Mesendoderm (in vitro differentiated cells): ENCODE data around the gene HES5.
"Not testable (repeated sequence)": the region's sequence is repeated elsewhere in the genome, so short reads cannot be mapped to it uniquely, and the experiment has no call there.

ENCODE experiments used
- DNase-seq: peaks from one replicate; pipeline ENCODE4 v3.0.0; 2013
- H2AK5ac ChIP-seq: 2 replicates; pipeline ENCODE4 v1.6.1; 2013; ENCODE audit warnings: low read length, inconsistent platforms
- H2BK120ac ChIP-seq: 2 replicates; pipeline ENCODE4 v1.6.1; 2013; ENCODE audit warnings: low read depth, mild to moderate bottlenecking, low read length, moderate library complexity, mixed read lengths
- H2BK15ac ChIP-seq: replicated peaks from 2 replicates; pipeline ENCODE4 v1.6.1; 2013; ENCODE audit warnings: low read depth, mild to moderate bottlenecking, moderate library complexity
- H2BK5ac ChIP-seq: 2 replicates; pipeline ENCODE4 v1.6.1; 2013; ENCODE audit warnings: low read length, inconsistent platforms
- H3K18ac ChIP-seq: 2 replicates; pipeline ENCODE4 v1.6.1; 2013; ENCODE audit warnings: mild to moderate bottlenecking, low read length, mixed read lengths
- H3K23ac ChIP-seq: one replicate; pipeline ENCODE4 v1.6.1; 2013; ENCODE audit warnings: low read length
- H3K27ac ChIP-seq: 2 replicates; pipeline ENCODE4 v1.5.1; 2013; ENCODE audit warnings: low read depth, mild to moderate bottlenecking, inconsistent platforms, low read length, moderate library complexity
- H3K27me3 ChIP-seq: 2 replicates; pipeline ENCODE4 v1.6.1; 2013; ENCODE audit warnings: low read length, control low read depth, mild to moderate bottlenecking, inconsistent platforms; ENCODE audit not compliant: insufficient read depth, poor library complexity
- H3K36me3 ChIP-seq: 2 replicates; pipeline ENCODE4 v1.6.1; 2013; ENCODE audit warnings: low read length, inconsistent platforms; ENCODE audit not compliant: control insufficient read depth, insufficient read depth
- H3K4ac ChIP-seq: one replicate; pipeline ENCODE4 v1.6.1; 2013; ENCODE audit warnings: low read depth, mild to moderate bottlenecking, low read length, moderate library complexity
- H3K4me1 ChIP-seq: 2 replicates; pipeline ENCODE4 v1.6.1; 2013; ENCODE audit warnings: low read depth, low read length, inconsistent platforms; ENCODE audit not compliant: control insufficient read depth
- H3K4me2 ChIP-seq: 2 replicates; pipeline ENCODE4 v1.6.1; 2013; ENCODE audit warnings: low read length
- H3K4me3 ChIP-seq: 2 replicates; pipeline ENCODE4 v1.5.1; 2013; ENCODE audit warnings: mild to moderate bottlenecking, low read length
- H3K56ac ChIP-seq: one replicate; pipeline ENCODE4 v1.6.1; 2013; ENCODE audit warnings: low read length
- H3K79me1 ChIP-seq: 2 replicates; pipeline ENCODE4 v1.6.1; 2013; ENCODE audit warnings: low read length, inconsistent platforms
- H3K79me2 ChIP-seq: 2 replicates; pipeline ENCODE4 v1.6.1; 2013; ENCODE audit warnings: mild to moderate bottlenecking, low read length; ENCODE audit not compliant: control insufficient read depth, insufficient read depth
- H3K9ac ChIP-seq: 2 replicates; pipeline ENCODE4 v1.6.1; 2013; ENCODE audit warnings: low read length, inconsistent platforms
- H4K5ac ChIP-seq: one replicate; pipeline ENCODE4 v1.6.1; 2013; ENCODE audit warnings: low read length
- H4K8ac ChIP-seq: one replicate; pipeline ENCODE4 v1.6.1; 2013; ENCODE audit warnings: low read depth, mild to moderate bottlenecking, control low read depth, low read length, moderate library complexity
- WGBS: extraction: QIAGEN DNeasy Blood & Tissue Kit; methylation state at CpG from one replicate; pipeline ENCODE4 v1.1.7; 2013; ENCODE audit warnings: low lambda C conversion rate, missing lambda C conversion rate; ENCODE audit not compliant: insufficient coverage; ENCODE audit errors: extremely low coverage; 5-methylcytosine and 5-hydroxymethylcytosine counted together

The HES5 gene

DNA sequence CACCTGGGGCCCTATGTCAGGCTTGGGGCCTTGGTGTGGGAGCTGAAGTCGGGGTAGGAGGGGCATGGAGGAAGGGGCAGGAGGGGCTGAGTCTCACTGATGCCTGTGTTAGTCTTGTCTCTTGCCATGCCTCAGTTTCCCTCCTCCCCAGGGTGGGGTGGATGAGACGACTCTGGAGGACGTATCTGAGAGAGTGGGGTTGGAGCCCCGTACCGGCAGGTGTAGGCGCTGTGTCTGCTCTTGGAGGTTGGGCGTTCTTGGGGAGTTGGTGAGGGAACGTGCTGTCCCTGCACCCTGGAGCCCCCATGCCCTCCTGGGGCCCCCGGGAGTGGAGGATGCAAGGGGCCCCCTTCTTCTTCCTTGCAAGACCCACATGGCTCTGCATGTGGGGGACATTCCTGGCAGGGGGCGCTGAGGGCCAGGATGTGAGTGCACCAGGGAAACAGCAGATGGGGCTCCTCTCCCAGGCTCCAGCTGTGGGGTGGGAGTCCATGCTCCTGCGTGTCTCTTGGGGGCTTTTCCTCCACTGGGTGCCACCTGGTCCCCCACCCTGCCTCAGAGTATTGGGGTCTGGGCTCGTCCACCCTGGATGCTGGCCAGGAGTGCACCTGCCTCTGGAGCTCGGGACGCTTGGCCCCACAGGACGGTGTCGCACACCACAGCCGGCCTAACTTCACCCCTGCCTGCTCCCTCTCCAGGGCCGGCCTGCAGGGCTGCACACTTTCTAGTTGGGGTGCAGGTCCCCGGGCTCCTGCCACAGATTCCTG is 24.7 kb upstream of the HES5 start:
- Histone ChIP-seq H2AK5ac (no peak overlapping the region), H3K36me3 (no peaks in the 10 kb centered on the region), H3K18ac (no peak overlapping the region), H4K8ac (no peak overlapping the region), H3K79me1 (no peaks in the 10 kb centered on the region), H3K23ac (no peak overlapping the region), H3K27ac (no peak overlapping the region), H3K79me2 (no peaks in the 10 kb centered on the region), H3K27me3 (no peaks in the 10 kb centered on the region), H2BK120ac (no peak overlapping the region), H3K4me3 (no peak overlapping the region), H3K4ac (no peak overlapping the region), H3K56ac (no peak overlapping the region), H4K5ac (no peak overlapping the region), H3K9ac (no peak overlapping the region), H3K4me1 (no peaks in the 10 kb centered on the region), H2BK5ac (no peak overlapping the region), H3K4me2 (no peak overlapping the region), H2BK15ac (no peak overlapping the region)
- DNase-seq, result peak; percentile 19
- WGBS, result no CpG with 5 or more reads among the region's 19 CpGs

DNA sequence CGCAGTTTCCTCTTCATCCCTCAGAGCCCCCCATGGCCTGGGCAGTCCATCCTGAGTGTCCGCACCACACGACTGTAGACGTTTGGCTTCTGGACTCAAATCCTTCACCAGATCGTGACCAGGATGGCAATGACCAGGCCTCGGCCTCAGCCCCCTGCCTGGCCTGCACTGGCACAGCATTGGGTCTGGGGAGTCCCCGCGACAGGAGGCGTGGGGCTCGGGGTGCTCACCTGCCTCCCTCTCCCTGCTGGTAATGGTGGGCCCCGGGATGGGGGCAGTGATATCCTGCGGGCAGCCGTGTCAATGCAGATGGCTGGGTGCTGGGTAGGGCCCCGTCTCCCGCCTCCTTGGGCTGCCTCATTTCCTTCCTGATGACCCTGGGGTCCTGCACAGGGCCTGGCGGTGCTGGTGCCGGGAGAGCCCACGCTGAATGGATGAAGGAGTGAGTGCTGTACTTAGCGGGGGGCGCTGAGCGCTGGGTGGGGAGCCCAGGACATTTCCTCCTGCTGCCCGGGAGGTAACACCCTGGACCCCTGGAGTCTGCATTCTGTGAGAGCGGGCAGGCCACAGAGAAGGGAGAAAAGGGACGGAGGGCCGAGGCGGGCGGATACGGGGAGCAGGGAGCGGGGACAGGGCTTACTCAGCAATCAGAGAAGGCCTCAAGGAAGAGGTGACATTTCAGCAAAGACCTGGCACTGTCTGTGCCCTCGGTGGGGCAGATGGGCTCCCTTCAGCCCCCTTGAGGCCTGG is 24.0 kb upstream of the HES5 start:
- Histone ChIP-seq H4K5ac (no peak overlapping the region), H3K27me3 (no peaks in the 10 kb centered on the region), H2BK15ac (no peak overlapping the region), H2BK120ac (no peak overlapping the region), H3K79me2 (no peaks in the 10 kb centered on the region), H2AK5ac (no peak overlapping the region), H3K27ac (no peak overlapping the region), H3K36me3 (no peaks in the 10 kb centered on the region), H3K23ac (no peak overlapping the region), H3K4me3 (no peak overlapping the region), H3K9ac (no peak overlapping the region), H3K4me2 (no peak overlapping the region), H3K56ac (no peak overlapping the region), H2BK5ac (no peak overlapping the region), H3K18ac (no peak overlapping the region), H4K8ac (no peak overlapping the region), H3K79me1 (no peaks in the 10 kb centered on the region), H3K4me1 (no peaks in the 10 kb centered on the region), H3K4ac (no peak overlapping the region)
- WGBS, result no CpG with 5 or more reads among the region's 30 CpGs
- no peak for DNase-seq

DNA sequence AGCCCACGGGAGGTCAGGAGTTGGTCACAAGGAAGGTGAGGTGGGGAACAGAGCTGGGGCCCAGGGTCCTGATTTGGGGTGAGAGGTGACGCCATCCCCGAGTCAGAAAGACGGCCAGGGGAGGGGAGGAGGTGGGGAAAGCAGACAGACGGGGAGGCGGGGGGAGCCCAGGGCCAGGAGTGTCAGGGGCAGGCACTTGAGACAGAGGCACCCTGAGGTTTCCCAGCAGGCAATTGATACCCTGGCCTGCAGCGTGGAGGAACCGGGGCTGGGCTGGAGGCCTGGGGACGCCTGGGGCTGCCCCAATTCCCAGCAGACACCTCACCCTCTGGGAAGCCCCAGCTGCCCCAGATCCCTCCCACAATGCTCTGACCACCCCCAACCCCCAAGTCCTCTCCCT is 23.0 kb upstream of the HES5 start:
- not testable (repeated sequence) for H3K23ac ChIP-seq, H2BK5ac ChIP-seq, H2AK5ac ChIP-seq, H2BK120ac ChIP-seq, H3K4me3 ChIP-seq, H4K5ac ChIP-seq, H3K9ac ChIP-seq, DNase-seq, H3K79me1 ChIP-seq, H3K27ac ChIP-seq, H2BK15ac ChIP-seq, H3K4me2 ChIP-seq, H3K27me3 ChIP-seq, H4K8ac ChIP-seq, H3K56ac ChIP-seq, H3K4ac ChIP-seq, H3K79me2 ChIP-seq, H3K4me1 ChIP-seq, H3K36me3 ChIP-seq, H3K18ac ChIP-seq
- WGBS, result no CpG with 5 or more reads among the region's 9 CpGs

DNA sequence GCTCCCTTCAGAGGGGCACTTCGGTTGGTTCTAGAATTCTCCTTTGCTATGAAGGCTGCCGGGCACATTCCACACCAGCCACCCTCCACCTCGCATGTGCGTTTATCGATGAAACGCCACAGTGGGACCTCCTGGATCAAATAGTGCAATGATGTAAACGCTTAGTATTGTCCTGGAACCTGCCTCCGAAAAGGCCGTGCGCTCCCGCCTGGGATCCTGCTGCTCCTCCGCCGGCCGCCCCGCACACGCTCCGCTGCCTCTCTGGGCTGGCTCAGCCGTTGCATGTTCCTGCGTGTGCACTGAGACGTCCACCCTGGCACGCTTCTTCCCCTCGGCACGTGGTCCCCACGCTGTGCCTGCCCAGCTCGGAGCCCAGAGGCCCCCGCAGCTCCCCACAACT is 22.1 kb upstream of the HES5 start:
- no peak overlapping the region for H3K27ac ChIP-seq
- no peak for DNase-seq
- H3K27me3 ChIP-seq, result no peaks in the 10 kb centered on the region
- no CpG with 5 or more reads among the region's 26 CpGs for WGBS
- H3K79me1 ChIP-seq, result no peaks in the 10 kb centered on the region
- no peaks in the 10 kb centered on the region for H3K36me3 ChIP-seq
- no peak overlapping the region for H2BK120ac ChIP-seq
- no peaks in the 10 kb centered on the region for H3K4me1 ChIP-seq
- H3K9ac ChIP-seq, result no peak overlapping the region
- H3K56ac ChIP-seq, result no peak overlapping the region
- H2BK15ac ChIP-seq, result no peak overlapping the region
- H4K8ac ChIP-seq, result no peak overlapping the region
- no peak overlapping the region for H2AK5ac ChIP-seq
- H3K4ac ChIP-seq, result no peak overlapping the region
- H3K4me2 ChIP-seq, result no peak overlapping the region
- no peaks in the 10 kb centered on the region for H3K79me2 ChIP-seq
- H3K23ac ChIP-seq, result no peak overlapping the region
- H3K18ac ChIP-seq, result no peak overlapping the region
- H3K4me3 ChIP-seq, result no peak overlapping the region
- H4K5ac ChIP-seq, result no peak overlapping the region
- H2BK5ac ChIP-seq, result no peak overlapping the region

DNA sequence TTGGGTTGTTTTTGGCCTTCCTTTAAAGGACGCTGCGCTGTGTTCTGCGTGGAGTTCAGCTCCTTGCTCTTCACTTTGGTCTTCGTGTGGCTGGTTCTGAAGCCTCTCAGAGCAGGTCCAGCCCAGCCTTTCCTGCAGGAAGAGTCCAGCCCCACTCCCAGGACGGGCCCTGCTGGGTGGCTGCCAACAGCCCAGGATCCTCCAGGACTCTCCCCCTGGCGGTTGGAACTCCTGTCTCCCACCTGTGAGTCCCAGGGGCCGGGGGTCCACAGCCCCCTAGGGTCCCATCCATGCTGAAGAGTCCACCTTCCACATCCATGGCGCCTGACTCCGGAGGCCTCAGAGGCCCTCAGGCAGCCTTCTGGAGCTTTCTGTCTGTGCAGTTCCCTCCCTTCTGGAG is 21.5 kb upstream of the HES5 start:
- not testable (repeated sequence) for H3K4ac ChIP-seq, H2BK15ac ChIP-seq, H4K5ac ChIP-seq, H3K79me1 ChIP-seq, H3K4me3 ChIP-seq, H3K79me2 ChIP-seq, H3K36me3 ChIP-seq, H3K27ac ChIP-seq, H3K27me3 ChIP-seq, H3K4me2 ChIP-seq, H3K23ac ChIP-seq, H4K8ac ChIP-seq, H2BK120ac ChIP-seq, H3K4me1 ChIP-seq, H3K56ac ChIP-seq, H3K9ac ChIP-seq, H2AK5ac ChIP-seq, H3K18ac ChIP-seq, DNase-seq, H2BK5ac ChIP-seq
- WGBS, result no CpG with 5 or more reads among the region's 9 CpGs
